Lung (tissue), 12 donors: ENCODE measurements around the gene SLC16A6. TPM values are rescaled to one million over a fixed set of nuclear protein-coding genes. Genes with fewer than 3 reads are reported as not detected.
"Not testable (repeated sequence)": the region's sequence is repeated elsewhere in the genome, so short reads cannot be mapped to it uniquely, and the experiment has no call there.

Source experiments
- ATAC-seq: fragments of 200-7000 bp; cut with Tn5 transposase; one replicate; pipeline ENCODE4 v1.9.1; 2020; ENCODE audit warnings: moderate number of reproducible peaks; ENCODE audit not compliant: insufficient read depth, low FRiP score
- DNase-seq, 3 donors: peaks; one replicate each; pipeline ENCODE4 v3.0.0-alpha.2; 2013 to 2017
- H3K27ac ChIP-seq, 2 donors: one replicate each; pipeline ENCODE4 v1.5.1; 2013; ENCODE audit warnings: mild to moderate bottlenecking in 2 of 2, moderate library complexity in 2 of 2, control low read depth in 1 of 2, inconsistent platforms in 1 of 2, low read depth in 1 of 2, low read length in 1 of 2
- H3K27me3 ChIP-seq, 3 donors: one replicate each; pipeline ENCODE4 v1.5.1; 2013; ENCODE audit warnings: low read length in 2 of 3; ENCODE audit not compliant: control insufficient read depth in 3 of 3, insufficient read depth in 3 of 3
- H3K36me3 ChIP-seq, 4 donors: one replicate each; pipeline ENCODE4 v1.5.1; 2013; ENCODE audit warnings: low read length in 4 of 4, mild to moderate bottlenecking in 1 of 4, moderate library complexity in 1 of 4; ENCODE audit not compliant: control insufficient read depth in 4 of 4, insufficient read depth in 4 of 4
- H3K4me1 ChIP-seq, 5 donors: one replicate each; pipeline ENCODE4 v1.5.1; 2013; ENCODE audit warnings: low read length in 5 of 5, mild to moderate bottlenecking in 2 of 5, moderate library complexity in 1 of 5; ENCODE audit not compliant: control insufficient read depth in 5 of 5, insufficient read depth in 5 of 5
- H3K4me3 ChIP-seq: one replicate; pipeline ENCODE4 v1.5.1; 2013; ENCODE audit warnings: mild to moderate bottlenecking, control low read depth, moderate library complexity
- H3K9ac ChIP-seq, 2 donors: one replicate each; pipeline ENCODE4 v1.5.1; 2013; ENCODE audit warnings: low read length in 2 of 2, control low read depth in 1 of 2; ENCODE audit not compliant: insufficient read depth in 1 of 2
- H3K9me3 ChIP-seq, 4 donors: one replicate each; pipeline ENCODE4 v1.5.1; 2013; ENCODE audit warnings: low read length in 3 of 4, mild to moderate bottlenecking in 1 of 4, moderate library complexity in 1 of 4; ENCODE audit not compliant: control insufficient read depth in 4 of 4, insufficient read depth in 3 of 4
- WGBS, 2 donors: extraction: QIAGEN DNeasy Blood & Tissue Kit; methylation state at CpG; one replicate each; pipeline ENCODE4 v1.1.7; 2013; 5-methylcytosine and 5-hydroxymethylcytosine counted together
- polyA plus RNA-seq, 2 donors: library from polyadenylated mRNA; stranded (reverse); fragments of 200-250 nt; gene quantifications; one replicate each; pipeline ENCODE4 v1.2.1, GENCODE V29; 2013
- total RNA-seq, 2 donors: library from RNA; depleted of rRNA in 1 of 2; stranded (reverse); fragments of >200 nt in 1 of 2; gene quantifications; one replicate each; pipeline ENCODE4 v1.2.1, GENCODE V29; 2014 to 2021
- TF ChIP-seq, protein P1 (sequence below): IDR thresholded peaks from 2 replicates; pipeline ENCODE4 v1.5.1; 2012; ENCODE audit warnings: mild to moderate bottlenecking; ENCODE audit errors: control extremely low read depth, extremely low read depth
- donor health status: control.
- donor health status: control.
- donor health status: Bipolar disorder and iron deficiency.
- donor health status: healthy.
- donor health status: DM: yes; HTN: yes; CAD: no.

The SLC16A6 gene
- total and polyA plus RNA-seq, 4 donors = 2.0 to 10.9 (median 4.8) TPM

DNA sequence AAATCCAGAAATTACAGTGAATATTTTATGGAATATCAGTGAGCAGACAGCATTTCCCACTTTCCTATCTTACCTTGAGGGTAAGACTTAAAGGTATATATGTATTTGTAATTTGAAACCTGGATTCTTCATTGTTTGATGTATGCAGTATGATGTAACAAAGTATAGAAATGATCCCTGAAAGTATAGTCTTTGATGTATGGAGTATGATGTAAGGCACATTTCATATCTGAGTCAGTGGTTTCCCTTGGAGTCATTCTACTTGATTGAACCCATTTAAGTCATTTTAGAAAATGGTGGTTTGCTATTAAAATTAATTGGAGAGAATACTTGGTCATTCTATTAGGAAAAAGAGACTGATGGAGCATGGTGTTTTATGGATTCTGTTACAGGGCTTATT is 33.0 kb downstream of the SLC16A6 start:
- Histone ChIP-seq H3K9me3 (no peaks in the 10 kb centered on the region), H3K27me3 (no peaks in the 10 kb centered on the region), H3K27ac (no peak overlapping the region), H3K9ac (no peak overlapping the region), H3K4me3 (no peak overlapping the region), H3K4me1 (peaks cover 0 to 4% (median 0%) of the 10 kb centered on the region in 5 donors), H3K36me3 (peaks cover 4 to 23% (median 12%) of the 10 kb centered on the region in 4 donors)
- DNase-seq (no peak), ATAC-seq (no peak)
- TF ChIP-seq, protein P1, sequence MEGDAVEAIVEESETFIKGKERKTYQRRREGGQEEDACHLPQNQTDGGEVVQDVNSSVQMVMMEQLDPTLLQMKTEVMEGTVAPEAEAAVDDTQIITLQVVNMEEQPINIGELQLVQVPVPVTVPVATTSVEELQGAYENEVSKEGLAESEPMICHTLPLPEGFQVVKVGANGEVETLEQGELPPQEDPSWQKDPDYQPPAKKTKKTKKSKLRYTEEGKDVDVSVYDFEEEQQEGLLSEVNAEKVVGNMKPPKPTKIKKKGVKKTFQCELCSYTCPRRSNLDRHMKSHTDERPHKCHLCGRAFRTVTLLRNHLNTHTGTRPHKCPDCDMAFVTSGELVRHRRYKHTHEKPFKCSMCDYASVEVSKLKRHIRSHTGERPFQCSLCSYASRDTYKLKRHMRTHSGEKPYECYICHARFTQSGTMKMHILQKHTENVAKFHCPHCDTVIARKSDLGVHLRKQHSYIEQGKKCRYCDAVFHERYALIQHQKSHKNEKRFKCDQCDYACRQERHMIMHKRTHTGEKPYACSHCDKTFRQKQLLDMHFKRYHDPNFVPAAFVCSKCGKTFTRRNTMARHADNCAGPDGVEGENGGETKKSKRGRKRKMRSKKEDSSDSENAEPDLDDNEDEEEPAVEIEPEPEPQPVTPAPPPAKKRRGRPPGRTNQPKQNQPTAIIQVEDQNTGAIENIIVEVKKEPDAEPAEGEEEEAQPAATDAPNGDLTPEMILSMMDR = no peak

DNA sequence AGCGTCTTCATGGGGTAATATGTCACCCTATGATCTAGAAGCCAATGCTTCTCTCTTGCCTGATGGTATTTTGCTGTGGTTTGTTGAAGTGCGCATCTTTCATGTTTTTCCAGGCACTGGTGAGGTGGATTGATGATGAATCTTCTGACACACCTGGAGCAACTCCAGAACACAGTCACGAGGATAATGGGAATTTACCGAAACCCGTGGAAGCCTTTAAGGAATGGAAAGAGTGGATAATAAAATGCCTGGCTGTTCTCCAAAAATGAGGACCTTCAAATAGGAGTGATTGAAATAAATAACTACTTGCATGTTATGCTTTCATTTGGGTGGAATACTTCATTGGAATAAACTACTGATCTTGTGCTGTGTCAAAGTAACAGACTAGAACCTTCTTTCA is 34.2 kb downstream of the SLC16A6 start:
- 84 to 90% methylated on average over 5 of the region's 5 CpGs for WGBS, 2 donors
- not testable (repeated sequence) for ATAC-seq, H3K27ac ChIP-seq

DNA sequence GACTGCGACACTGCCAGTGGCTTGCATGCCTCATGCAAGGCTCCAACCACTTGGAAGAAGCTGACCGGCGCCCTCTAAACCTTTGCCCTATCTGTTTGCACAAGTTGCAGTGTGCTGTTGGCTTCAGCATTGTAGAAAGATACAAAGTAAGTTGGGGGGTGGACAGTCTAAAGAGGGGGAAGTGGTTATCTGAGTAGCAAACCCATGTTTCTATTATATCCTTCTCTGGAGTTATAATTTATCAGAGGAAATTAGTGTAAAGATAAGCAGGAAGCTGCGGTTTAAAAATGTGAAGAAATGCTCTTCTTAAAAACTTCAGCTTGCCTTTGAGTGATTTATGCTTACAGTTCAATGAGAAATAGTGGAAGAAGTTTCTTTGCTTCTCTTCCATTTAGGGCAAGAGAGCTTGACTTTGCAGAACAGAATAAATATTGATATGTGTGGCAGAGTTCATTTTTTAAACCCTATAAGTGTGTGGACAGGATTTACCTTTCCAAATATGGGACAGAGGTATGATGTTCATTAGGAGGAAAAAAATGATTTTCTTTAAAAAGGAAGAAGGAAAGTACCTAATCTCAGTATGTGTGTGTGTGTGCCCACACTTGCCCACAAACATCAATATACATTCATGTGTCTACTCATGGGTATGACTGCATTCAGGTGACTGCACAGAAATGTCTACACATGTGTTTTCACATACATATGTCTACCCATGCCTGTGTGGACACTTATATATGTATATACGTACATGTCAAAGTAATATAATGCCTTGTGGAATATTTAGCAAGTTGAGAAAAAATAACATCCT is 35.0 kb downstream of the SLC16A6 start:
- DNase-seq (no peak), ATAC-seq (no peak)
- Histone ChIP-seq H3K36me3 (peaks cover 5 to 29% (median 13%) of the 10 kb centered on the region in 4 donors), H3K9ac (no peak overlapping the region), H3K4me1 (peaks cover 0 to 4% (median 0%) of the 10 kb centered on the region in 5 donors), H3K27ac (peak overlapping the region in 1 of 2 donors; percentile 59), H3K9me3 (no peaks in the 10 kb centered on the region), H3K4me3 (no peak overlapping the region), H3K27me3 (no peaks in the 10 kb centered on the region)
- 42 to 68% methylated on average over 5 of the region's 5 CpGs for WGBS, 2 donors
- TF ChIP-seq, protein P1 = no peak

More for the DNA sequence above, 34.2 kb downstream of the SLC16A6 start:
- H3K4me1 ChIP-seq, H3K9me3 ChIP-seq, H3K9ac ChIP-seq, H3K4me3 ChIP-seq, H3K27me3 ChIP-seq, DNase-seq: not testable (repeated sequence)
- peaks cover 4 to 27% (median 13%) of the 10 kb centered on the region in 4 donors for H3K36me3 ChIP-seq

DNA sequence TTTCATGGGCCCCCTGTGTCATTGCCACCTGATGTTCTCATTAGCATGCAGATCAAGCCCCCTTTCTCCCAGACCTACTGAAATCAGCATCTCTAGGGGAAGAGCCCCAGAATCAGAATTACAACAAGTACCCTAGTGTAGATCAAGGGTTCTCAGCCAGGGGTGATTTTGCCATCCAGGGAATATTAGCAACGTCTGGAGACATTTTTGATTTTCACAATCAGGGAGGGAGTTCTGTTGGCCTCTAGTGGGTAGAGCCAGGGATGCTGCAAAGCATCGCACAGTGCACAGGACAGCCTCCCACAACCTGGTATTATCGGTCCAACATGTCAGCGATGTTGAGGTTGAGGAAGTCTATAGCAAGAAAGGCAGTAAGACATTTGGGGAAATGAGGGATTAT is 35.8 kb downstream of the SLC16A6 start:
- ATAC-seq (no peak), DNase-seq (no peak)
- Histone ChIP-seq H3K9ac (no peak overlapping the region), H3K27me3 (no peaks in the 10 kb centered on the region), H3K36me3 (peaks cover 5 to 31% (median 14%) of the 10 kb centered on the region in 4 donors), H3K4me3 (no peak overlapping the region), H3K9me3 (no peaks in the 10 kb centered on the region), H3K27ac (peak overlapping the region in 1 of 2 donors; percentile 59), H3K4me1 (peaks cover 0 to 4% (median 0%) of the 10 kb centered on the region in 5 donors)
- 63 to 75% methylated on average over 4 of the region's 4 CpGs for WGBS, 2 donors
- TF ChIP-seq, protein P1 = no peak

DNA sequence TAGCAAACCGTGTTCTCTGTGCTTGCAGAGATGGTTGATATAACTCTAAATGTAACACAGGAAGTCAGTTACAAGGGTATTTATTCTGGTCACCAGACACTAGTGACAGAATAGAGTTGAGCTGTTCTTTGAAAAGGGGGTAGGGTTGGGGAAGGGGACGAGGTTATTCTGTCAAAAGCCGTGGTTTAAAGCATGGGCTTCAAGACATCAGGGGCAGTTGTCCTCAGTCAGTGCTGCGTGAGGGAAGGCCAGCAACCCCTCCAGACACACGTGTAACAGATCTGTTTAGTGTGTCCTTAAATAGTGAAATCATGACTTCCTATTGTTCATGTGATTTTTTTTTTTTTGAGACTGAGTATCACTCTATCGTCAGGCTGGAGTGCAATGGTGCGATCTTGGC is 37.5 kb downstream of the SLC16A6 start:
- WGBS, 2 donors = 38 to 60% methylated on average over 7 of the region's 7 CpGs
- not testable (repeated sequence) for H3K9ac ChIP-seq, ATAC-seq, H3K9me3 ChIP-seq, H3K27me3 ChIP-seq, H3K4me3 ChIP-seq, H3K4me1 ChIP-seq, DNase-seq, H3K27ac ChIP-seq
- H3K36me3 ChIP-seq = peaks cover 5 to 36% (median 15%) of the 10 kb centered on the region in 4 donors
